Astrocyte (in vitro differentiated cells and primary cell): ENCODE data around the gene PSD. TPM values are rescaled to one million over a fixed set of nuclear protein-coding genes. Genes with fewer than 3 reads are reported as not detected.

Source experiments
- DNase-seq: peaks from one replicate; pipeline ENCODE4 v3.0.0-alpha.2; 2010; ENCODE audit warnings: low read depth
- FAIRE-seq: peaks from 2 replicates; lab custom pipeline; 2011; peaks lifted over from hg19 to GRCh38; lab: Jason Lieb, UNC
- H2AFZ ChIP-seq: 2 replicates; pipeline ENCODE4 v1.6.0; 2012; ENCODE audit warnings: low read depth, low read length, inconsistent platforms
- H3K27ac ChIP-seq: 2 replicates; pipeline ENCODE4 v1.5.1; 2011; ENCODE audit warnings: low read depth, low read length, inconsistent platforms
- H3K27me3 ChIP-seq: 2 replicates; pipeline ENCODE4 v1.6.0; 2011; ENCODE audit warnings: low read length, inconsistent platforms; ENCODE audit not compliant: insufficient read depth
- H3K36me3 ChIP-seq: 2 replicates; pipeline ENCODE4 v1.5.1; 2011; ENCODE audit warnings: low read length, inconsistent platforms; ENCODE audit not compliant: insufficient read depth
- H3K4me1 ChIP-seq: 2 replicates; pipeline ENCODE4 v1.5.1; 2011; ENCODE audit warnings: low read length, inconsistent platforms; ENCODE audit not compliant: insufficient read depth
- H3K4me2 ChIP-seq: 2 replicates; pipeline ENCODE4 v1.6.0; 2012; ENCODE audit warnings: low read length, inconsistent platforms
- H3K4me3 ChIP-seq: 2 replicates; pipeline ENCODE4 v1.5.1; 2011; ENCODE audit warnings: low read depth, mild to moderate bottlenecking, low read length, inconsistent platforms; ENCODE audit not compliant: insufficient read depth
- H3K79me2 ChIP-seq: 2 replicates; pipeline ENCODE4 v1.6.0; 2012; ENCODE audit warnings: mild to moderate bottlenecking, low read length, inconsistent platforms; ENCODE audit not compliant: insufficient read depth
- H3K9ac ChIP-seq: 2 replicates; pipeline ENCODE4 v1.6.0; 2012; ENCODE audit warnings: mild to moderate bottlenecking, low read length, inconsistent platforms
- H3K9me3 ChIP-seq: 2 replicates; pipeline ENCODE4 v1.5.1; 2012; ENCODE audit warnings: low read depth, mild to moderate bottlenecking, low read length, inconsistent platforms; ENCODE audit not compliant: insufficient read depth
- H4K20me1 ChIP-seq: 2 replicates; pipeline ENCODE4 v1.6.0; 2012; ENCODE audit warnings: low read length, inconsistent platforms; ENCODE audit not compliant: insufficient read depth
- H3K27ac Mint-ChIP-seq: one replicate; pipeline ENCODE4 v1.8.0; 2021; ENCODE audit warnings: mild to moderate bottlenecking, mixed read lengths; ENCODE audit not compliant: unreplicated experiment
- H3K27me3 Mint-ChIP-seq: one replicate; pipeline ENCODE4 v1.8.0; 2021; ENCODE audit warnings: low read depth, mixed read lengths; ENCODE audit not compliant: unreplicated experiment
- H3K36me3 Mint-ChIP-seq: one replicate; pipeline ENCODE4 v1.8.0; 2021; ENCODE audit warnings: low read depth, mixed read lengths; ENCODE audit not compliant: unreplicated experiment
- H3K4me1 Mint-ChIP-seq: one replicate; pipeline ENCODE4 v1.8.0; 2021; ENCODE audit warnings: low read depth, mixed read lengths; ENCODE audit not compliant: unreplicated experiment
- H3K4me3 Mint-ChIP-seq: one replicate; pipeline ENCODE4 v1.8.0; 2021; ENCODE audit warnings: mild to moderate bottlenecking, moderate library complexity, mixed read lengths; ENCODE audit not compliant: unreplicated experiment
- H3K9me3 Mint-ChIP-seq: one replicate; pipeline ENCODE4 v1.8.0; 2021; ENCODE audit warnings: mild to moderate bottlenecking, mixed read lengths; ENCODE audit not compliant: unreplicated experiment
- CTCF ChIP-seq: IDR thresholded peaks from 2 replicates; pipeline ENCODE4 v1.5.1; 2011; ENCODE audit warnings: low read depth, mild to moderate bottlenecking, inconsistent platforms, low read length, moderate library complexity; ENCODE audit not compliant: insufficient read depth
- EZH2 ChIP-seq: IDR thresholded peaks from 2 replicates; pipeline ENCODE4 v1.6.1; 2012; ENCODE audit warnings: mild to moderate bottlenecking, low read length, inconsistent platforms; ENCODE audit not compliant: insufficient read depth
- total RNA-seq: library from RNA; stranded (reverse); gene quantifications from 2 replicates; pipeline ENCODE4 v1.2.1, GENCODE V29; 2021

The PSD gene
- total RNA-seq, 1 donor from 2014 or later, result 8.8 TPM

GRCh38 chr10:102397222-102398171 is 21.1 kb downstream of the PSD start:
- no peaks in the 10 kb centered on the region for H3K9me3 ChIP-seq
- Mint-ChIP-seq H3K27ac (no peak overlapping the region), H3K27me3 (peaks cover 1% of the 10 kb centered on the region)

GRCh38 chr10:102396730-102397151 is 21.8 kb downstream of the PSD start:
- no peak overlapping the region for H3K27ac ChIP-seq
- TF ChIP-seq CTCF (no peak), EZH2 (no peak)
- H3K4me2 ChIP-seq, result peak overlapping the region; percentile 100
- peaks cover 21% of the 10 kb centered on the region for H3K4me1 Mint-ChIP-seq
- H3K36me3 Mint-ChIP-seq, result peaks cover 4% of the 10 kb centered on the region
- H4K20me1 ChIP-seq, result peaks cover 6% of the 10 kb centered on the region
- H3K9me3 ChIP-seq, result no peaks in the 10 kb centered on the region
- FAIRE-seq (no peak), DNase-seq (no peak)
- H3K9ac ChIP-seq, result peak overlapping the region; percentile 94
- H3K4me3 Mint-ChIP-seq, result peak overlapping the region; percentile 85
- H3K36me3 ChIP-seq, result no peaks in the 10 kb centered on the region
- peaks cover 3% of the 10 kb centered on the region for H3K27me3 ChIP-seq
- peaks cover 2% of the 10 kb centered on the region for H3K27me3 Mint-ChIP-seq
- no peaks in the 10 kb centered on the region for H3K9me3 Mint-ChIP-seq
- peaks cover 13% of the 10 kb centered on the region for H3K79me2 ChIP-seq
- no peak overlapping the region for H3K4me3 ChIP-seq
- H3K4me1 ChIP-seq, result peaks cover 35% of the 10 kb centered on the region
- no peak overlapping the region for H2AFZ ChIP-seq
- H3K27ac Mint-ChIP-seq, result no peak overlapping the region

More at GRCh38 chr10:102397222-102398171, 21.1 kb downstream of the PSD start:
- Mint-ChIP-seq H3K4me1 (peaks cover 29% of the 10 kb centered on the region), H3K9me3 (no peaks in the 10 kb centered on the region), H3K36me3 (peaks cover 6% of the 10 kb centered on the region), H3K4me3 (no peak overlapping the region)
- no peak overlapping the region for H3K27ac ChIP-seq
- no peak overlapping the region for H2AFZ ChIP-seq
- H3K79me2 ChIP-seq, result peaks cover 13% of the 10 kb centered on the region
- peaks cover 3% of the 10 kb centered on the region for H3K27me3 ChIP-seq
- no peak for TF ChIP-seq CTCF
- TF ChIP-seq EZH2, result no peak
- H3K36me3 ChIP-seq, result no peaks in the 10 kb centered on the region
- no peak overlapping the region for H3K4me2 ChIP-seq
- H3K9ac ChIP-seq, result no peak overlapping the region
- peaks cover 38% of the 10 kb centered on the region for H3K4me1 ChIP-seq
- H4K20me1 ChIP-seq, result peaks cover 7% of the 10 kb centered on the region
- DNase-seq (no peak), FAIRE-seq (no peak)
- H3K4me3 ChIP-seq, result no peak overlapping the region

- Histone ChIP-seq H3K9me3 (no peaks in the 10 kb centered on the region), H3K4me3 (peak overlapping the region; percentile 74), H2AFZ (no peak overlapping the region), H3K9ac (peak overlapping the region; percentile 94), H3K4me1 (peaks cover 30% of the 10 kb centered on the region), H3K27me3 (peaks cover 3% of the 10 kb centered on the region), H3K79me2 (peaks cover 13% of the 10 kb centered on the region), H3K27ac (peak overlapping the region; percentile 89), H4K20me1 (peaks cover 1% of the 10 kb centered on the region), H3K36me3 (no peaks in the 10 kb centered on the region), H3K4me2 (peak overlapping the region; percentile 100)
- peaks cover 2% of the 10 kb centered on the region for H3K27me3 Mint-ChIP-seq
- peaks cover 4% of the 10 kb centered on the region for H3K36me3 Mint-ChIP-seq
- DNase-seq (no peak), FAIRE-seq (no peak)
- TF ChIP-seq EZH2 (no peak), CTCF (no peak)
- H3K4me1 Mint-ChIP-seq, result peaks cover 20% of the 10 kb centered on the region
- peak overlapping the region; percentile 58 for H3K27ac Mint-ChIP-seq
- peak overlapping the region; percentile 85 for H3K4me3 Mint-ChIP-seq
- no peaks in the 10 kb centered on the region for H3K9me3 Mint-ChIP-seq
Measured at GRCh38 chr10:102396317-102396650, 22.3 kb downstream of the PSD start.
